Neutrophil (primary cell): ENCODE results near the gene AP3S2.

Source experiments
- H3K27ac ChIP-seq: fragments of 200-600 bp; sonication (generic); 2 replicates; pipeline ENCODE4 v1.5.1; 2016; ENCODE audit warnings: mild to moderate bottlenecking, moderate library complexity
- H3K27me3 ChIP-seq: fragments of 200-600 bp; sonication (generic); 2 replicates; pipeline ENCODE4 v1.6.0; 2016; ENCODE audit warnings: mild to moderate bottlenecking
- H3K36me3 ChIP-seq: fragments of 200-600 bp; sonication (generic); 2 replicates; pipeline ENCODE4 v1.5.1; 2017
- H3K4me1 ChIP-seq, 2 experiments: fragments of 200-600 bp in 1 of 2; sonication (generic) in 1 of 2; 1 replicate in 1 of 2; 2 replicates in 1 of 2; pipeline versions ENCODE4 v1.5.1 to v1.6.1; 2013 to 2016; ENCODE audit warnings: low read depth in 1 of 2, low read length in 1 of 2, mild to moderate bottlenecking in 1 of 2, moderate library complexity in 1 of 2; ENCODE audit not compliant: control insufficient read depth in 1 of 2, insufficient read depth in 1 of 2
- H3K4me3 ChIP-seq, 2 experiments: fragments of 200-600 bp in 1 of 2; sonication (generic) in 1 of 2; 1 replicate in 1 of 2; 2 replicates in 1 of 2; pipeline ENCODE4 v1.5.1; 2013 to 2016; ENCODE audit warnings: low read depth in 1 of 2, low read length in 1 of 2, mild to moderate bottlenecking in 1 of 2, moderate library complexity in 1 of 2
- H3K9me3 ChIP-seq: fragments of 200-600 bp; sonication (generic); 2 replicates; pipeline ENCODE4 v1.5.1; 2016
- TF ChIP-seq, protein P1 (sequence below): fragments of 200-600 bp; sonication (generic); IDR thresholded peaks from 2 replicates; pipeline ENCODE4 v1.5.1; 2016; ENCODE audit warnings: antibody characterized with exemption

AP3S2 gene

DNA sequence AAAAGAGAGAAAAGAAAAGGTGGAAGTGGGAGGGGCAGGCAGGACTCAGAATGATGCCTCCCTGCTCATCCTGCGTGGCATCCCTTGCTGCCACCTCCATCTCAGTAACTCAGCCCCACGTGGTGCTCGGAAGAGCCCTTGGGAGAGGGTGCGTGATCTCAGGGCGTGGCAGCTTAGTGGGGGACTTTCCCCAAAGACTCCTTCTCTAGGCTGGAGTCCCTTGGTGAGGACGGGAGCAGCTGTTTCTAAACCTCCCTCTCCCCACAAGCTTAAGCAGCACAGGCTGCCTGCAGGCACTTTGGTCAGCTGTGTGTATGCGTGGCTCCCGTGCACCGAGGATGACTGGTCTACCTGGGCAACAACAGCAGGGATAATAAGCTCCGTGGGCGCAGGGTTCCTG is 71.8 kb downstream of the AP3S2 start:
- Histone ChIP-seq H3K27me3 (no peaks in the 10 kb centered on the region), H3K9me3 (no peaks in the 10 kb centered on the region), H3K4me1 (peaks cover 86 to 90% of the 10 kb centered on the region in 2 experiments), H3K36me3 (no peaks in the 10 kb centered on the region), H3K4me3 (peak overlapping the region; percentile 54 to 62), H3K27ac (peak overlapping the region; percentile 99)
- TF ChIP-seq, protein P1, sequence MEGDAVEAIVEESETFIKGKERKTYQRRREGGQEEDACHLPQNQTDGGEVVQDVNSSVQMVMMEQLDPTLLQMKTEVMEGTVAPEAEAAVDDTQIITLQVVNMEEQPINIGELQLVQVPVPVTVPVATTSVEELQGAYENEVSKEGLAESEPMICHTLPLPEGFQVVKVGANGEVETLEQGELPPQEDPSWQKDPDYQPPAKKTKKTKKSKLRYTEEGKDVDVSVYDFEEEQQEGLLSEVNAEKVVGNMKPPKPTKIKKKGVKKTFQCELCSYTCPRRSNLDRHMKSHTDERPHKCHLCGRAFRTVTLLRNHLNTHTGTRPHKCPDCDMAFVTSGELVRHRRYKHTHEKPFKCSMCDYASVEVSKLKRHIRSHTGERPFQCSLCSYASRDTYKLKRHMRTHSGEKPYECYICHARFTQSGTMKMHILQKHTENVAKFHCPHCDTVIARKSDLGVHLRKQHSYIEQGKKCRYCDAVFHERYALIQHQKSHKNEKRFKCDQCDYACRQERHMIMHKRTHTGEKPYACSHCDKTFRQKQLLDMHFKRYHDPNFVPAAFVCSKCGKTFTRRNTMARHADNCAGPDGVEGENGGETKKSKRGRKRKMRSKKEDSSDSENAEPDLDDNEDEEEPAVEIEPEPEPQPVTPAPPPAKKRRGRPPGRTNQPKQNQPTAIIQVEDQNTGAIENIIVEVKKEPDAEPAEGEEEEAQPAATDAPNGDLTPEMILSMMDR, result no peak

DNA sequence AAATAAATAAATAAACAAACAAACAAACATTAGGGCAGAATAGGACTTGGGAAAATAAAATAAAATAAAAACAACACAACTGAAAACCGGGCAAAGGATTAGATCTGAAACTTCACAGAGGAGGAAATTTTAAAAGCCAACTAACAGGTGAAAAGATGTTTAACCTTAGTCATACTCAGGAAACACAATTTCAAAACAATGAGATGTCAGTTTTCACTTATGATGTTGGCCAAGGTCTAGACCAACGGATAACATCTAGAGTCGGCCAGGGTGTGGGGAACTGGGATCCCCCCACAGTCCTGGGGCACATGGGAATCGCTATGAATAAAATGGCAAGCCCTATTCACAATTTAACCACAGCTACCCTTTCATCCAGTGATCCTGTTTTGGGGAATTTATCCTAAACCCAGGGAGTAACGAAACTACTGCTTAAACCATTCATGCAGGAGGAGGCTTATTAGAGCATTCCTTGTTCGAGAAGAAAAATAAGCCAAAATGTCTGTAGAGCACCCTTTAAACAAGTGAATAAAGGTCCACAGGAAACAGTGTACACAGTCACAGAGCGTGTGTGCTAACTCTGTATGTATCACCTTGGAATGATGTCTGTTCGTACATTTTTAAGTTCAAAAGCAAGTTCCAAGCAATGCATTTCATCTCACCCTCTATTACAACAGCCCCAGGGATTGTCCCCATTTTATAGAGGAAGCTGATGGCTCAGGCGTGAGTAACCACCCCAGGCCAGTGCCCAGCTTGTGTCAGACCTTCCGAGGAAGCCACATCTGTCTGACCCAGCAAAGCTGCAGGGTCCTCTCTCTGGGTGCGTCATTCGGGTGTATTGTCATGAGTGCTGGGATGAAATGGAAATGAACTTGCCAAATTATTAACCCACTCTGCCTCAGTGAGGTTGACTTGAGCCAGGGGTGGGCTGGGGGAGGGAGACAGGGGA is 72.9 kb downstream of the AP3S2 start:
- TF ChIP-seq, protein P1, result no peak
- no peaks in the 10 kb centered on the region for H3K36me3 ChIP-seq
- peaks cover 84 to 87% of the 10 kb centered on the region in 2 experiments for H3K4me1 ChIP-seq
- no peaks in the 10 kb centered on the region for H3K27me3 ChIP-seq
- H3K27ac ChIP-seq, result peak overlapping the region; percentile 99
- H3K9me3 ChIP-seq, result no peaks in the 10 kb centered on the region
- H3K4me3 ChIP-seq, result peak overlapping the region; percentile 54 to 62

DNA sequence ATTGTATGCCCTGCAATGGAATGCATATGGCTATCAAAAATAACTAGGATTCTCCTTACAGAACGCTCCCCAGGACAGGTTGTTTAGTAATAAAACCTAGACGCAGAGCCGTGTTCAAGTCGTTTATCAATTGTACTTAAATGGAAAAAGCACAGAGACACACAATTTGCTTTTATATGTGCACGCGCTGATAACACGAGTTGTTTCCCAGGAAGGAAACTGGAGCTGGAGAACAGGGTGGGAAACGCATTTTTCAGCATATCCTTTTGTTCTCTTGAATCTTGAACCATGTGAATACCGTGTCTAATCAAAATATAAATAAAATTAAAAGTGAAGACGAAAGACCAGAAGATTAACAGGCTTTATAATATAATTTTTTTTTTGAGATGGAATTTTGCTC is 75.5 kb downstream of the AP3S2 start:
- Histone ChIP-seq H3K9me3 (no peaks in the 10 kb centered on the region), H3K27ac (peak overlapping the region; percentile 100), H3K36me3 (peaks cover 3% of the 10 kb centered on the region), H3K4me3 (no peak overlapping the region), H3K4me1 (peaks cover 73 to 77% of the 10 kb centered on the region in 2 experiments), H3K27me3 (no peaks in the 10 kb centered on the region)
- TF ChIP-seq, protein P1, result no peak

DNA sequence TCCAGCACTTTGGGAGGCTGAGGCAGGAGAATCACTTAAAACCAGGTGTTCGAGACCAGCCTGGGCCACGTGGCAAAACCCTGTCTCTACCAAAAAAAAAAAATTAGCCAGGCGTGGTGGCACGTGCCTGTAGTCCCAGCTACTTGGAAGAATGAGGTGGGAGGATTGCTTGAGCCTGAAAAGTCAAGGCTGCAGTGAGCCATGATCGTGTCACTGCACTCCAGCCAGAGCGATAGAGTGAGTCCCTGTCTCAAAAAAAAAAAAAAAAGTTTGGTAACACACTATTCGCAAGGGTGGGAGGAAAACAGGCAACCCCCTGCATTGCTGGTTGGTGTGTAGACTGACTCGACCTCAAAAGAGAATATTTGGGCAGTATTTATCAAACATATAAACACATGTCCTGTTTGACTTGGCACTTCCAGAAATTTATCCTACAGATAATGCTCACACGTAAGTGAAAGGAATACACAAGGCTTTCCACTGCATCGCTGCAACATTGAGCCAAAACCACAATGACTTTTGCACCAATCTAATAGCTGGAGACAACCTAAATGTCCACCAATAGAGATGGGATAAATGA is 76.0 kb downstream of the AP3S2 start:
- peak overlapping the region; percentile 100 for H3K27ac ChIP-seq
- no peaks in the 10 kb centered on the region for H3K27me3 ChIP-seq
- H3K36me3 ChIP-seq, result peaks cover 8% of the 10 kb centered on the region
- no peak overlapping the region for H3K4me3 ChIP-seq
- no peaks in the 10 kb centered on the region for H3K9me3 ChIP-seq
- H3K4me1 ChIP-seq, result peaks cover 73 to 77% of the 10 kb centered on the region in 2 experiments
- TF ChIP-seq, protein P1, result no peak

DNA sequence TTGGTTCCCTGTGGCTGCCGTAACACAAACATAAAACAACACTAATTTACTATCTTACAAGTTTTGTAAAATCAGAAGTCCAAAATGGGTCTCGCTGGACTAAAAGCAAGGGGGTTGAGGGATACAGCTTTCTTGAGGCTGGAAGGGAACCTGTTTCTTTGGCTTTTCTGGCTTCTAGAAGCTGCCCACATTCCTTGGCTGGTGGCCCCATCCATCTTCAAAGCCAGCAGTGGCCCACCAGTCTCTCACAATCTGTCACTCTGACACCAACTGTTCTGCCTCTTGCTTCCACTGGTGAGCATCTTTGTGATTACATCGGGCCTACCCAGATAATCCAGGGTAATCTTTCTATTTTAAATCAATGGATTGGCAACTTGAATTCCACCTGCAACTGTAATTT is 78.0 kb downstream of the AP3S2 start:
- Histone ChIP-seq H3K9me3 (no peaks in the 10 kb centered on the region), H3K4me1 (peaks cover 67 to 77% of the 10 kb centered on the region in 2 experiments), H3K4me3 (peak overlapping the region; percentile 95 to 98), H3K27ac (peak overlapping the region; percentile 100), H3K36me3 (peaks cover 23% of the 10 kb centered on the region), H3K27me3 (no peaks in the 10 kb centered on the region)
- TF ChIP-seq, protein P1, result no peak
